Astrocyte of the cerebellum (primary cell): ENCODE data around the gene POLG.

Source experiments
- DNase-seq: peaks from one replicate; pipeline ENCODE4 v3.0.0-alpha.2; 2011; ENCODE audit warnings: low read depth
- H3K4me3 ChIP-seq: 2 replicates; pipeline ENCODE4 v1.5.1; 2011; ENCODE audit warnings: mild to moderate bottlenecking, low read depth, low read length, moderate library complexity
- CTCF ChIP-seq: IDR thresholded peaks from 2 replicates; pipeline ENCODE4 v1.5.1; 2012; ENCODE audit warnings: low read length, low read depth, moderate library complexity, mild to moderate bottlenecking; ENCODE audit errors: missing control alignments
- in situ Hi-C: cut with HindIII; loops from 2 replicates; pipeline ENCODE4 v1.10.0; 2017; ENCODE audit warnings: low sequenced_read_pairs

Gene POLG

GRCh38 chr15:89360294-89360971 is 25.8 kb upstream of the POLG start:
- H3K4me3 ChIP-seq = no peak overlapping the region
- DNase-seq = no peak
- in situ Hi-C loops = no loop called here
- no peak for TF ChIP-seq CTCF

- in situ Hi-C loops = loop anchor here (5.0 kb wide), 2 partner anchors 33 to 78 kb away; no protein-coding TSS in a partner anchor
Measured at GRCh38 chr15:89359471-89360293, 25.1 kb upstream of the POLG start.

GRCh38 chr15:89358755-89359439 is 24.3 kb upstream of the POLG start:
- in situ Hi-C loops = loop anchor here (5.0 kb wide), 2 partner anchors 33 to 78 kb away; no protein-coding TSS in a partner anchor
- peak; percentile 78 for TF ChIP-seq CTCF
- peak overlapping the region; percentile 33 for H3K4me3 ChIP-seq
- DNase-seq = peak; percentile 23

More at GRCh38 chr15:89359471-89360293, 25.1 kb upstream of the POLG start:
- no peak for TF ChIP-seq CTCF
- no peak overlapping the region for H3K4me3 ChIP-seq
- no peak for DNase-seq

GRCh38 chr15:89358435-89358754 is 23.8 kb upstream of the POLG start:
- TF ChIP-seq CTCF = no peak
- no peak for DNase-seq
- peak overlapping the region; percentile 33 for H3K4me3 ChIP-seq
- in situ Hi-C loops = loop anchor here (5.0 kb wide), 2 partner anchors 34 to 79 kb away; no protein-coding TSS in a partner anchor

- in situ Hi-C loops = loop anchor here (5.0 kb wide), 2 partner anchors 36 to 81 kb away; no protein-coding TSS in a partner anchor
- no peak for DNase-seq
- peak; percentile 58 for TF ChIP-seq CTCF
- H3K4me3 ChIP-seq = no peak overlapping the region
Measured at GRCh38 chr15:89356634-89357298, 22.1 kb upstream of the POLG start.

- no peak for TF ChIP-seq CTCF
- H3K4me3 ChIP-seq = no peak overlapping the region
- in situ Hi-C loops = no loop called here
- DNase-seq = no peak
Measured at GRCh38 chr15:89353991-89354390, 19.4 kb upstream of the POLG start.
